Measurements from ENCODE around the gene ATP4B.
"Not testable (repeated sequence)": the region's sequence is repeated elsewhere in the genome, so short reads cannot be mapped to it uniquely, and the experiment has no call there.

The ATP4B gene

GRCh38 chr13:113630804-113631203 lies 27.2 kb downstream of the ATP4B start:
- no peaks in the 10 kb centered on the region for H3K27me3 Mint-ChIP-seq (ENCODE audit: low read depth)
- H3K36me3 Mint-ChIP-seq (ENCODE audit: low read depth) = peaks cover 45% of the 10 kb centered on the region
- DNase-seq (ENCODE audit: low spot score) = no peak
- H3K4me1 Mint-ChIP-seq (ENCODE audit: low read depth) = peaks cover 7% of the 10 kb centered on the region
- no peak overlapping the region for H3K4me3 Mint-ChIP-seq
- no peak overlapping the region for H3K27ac Mint-ChIP-seq
- no peaks in the 10 kb centered on the region for H3K9me3 Mint-ChIP-seq

- Mint-ChIP-seq H3K36me3 (ENCODE audit: low read depth) (peaks cover 45% of the 10 kb centered on the region), H3K27ac (no peak overlapping the region)
Measured at GRCh38 chr13:113630296-113630695, 27.7 kb downstream of the ATP4B start.

GRCh38 chr13:113629866-113630265 lies 28.1 kb downstream of the ATP4B start:
- Mint-ChIP-seq H3K4me3 (no peak overlapping the region), H3K36me3 (ENCODE audit: low read depth) (peaks cover 47% of the 10 kb centered on the region), H3K9me3 (no peaks in the 10 kb centered on the region), H3K27me3 (ENCODE audit: low read depth) (no peaks in the 10 kb centered on the region), H3K4me1 (ENCODE audit: low read depth) (peaks cover 7% of the 10 kb centered on the region), H3K27ac (no peak overlapping the region)
- DNase-seq (ENCODE audit: low spot score) = no peak

More at GRCh38 chr13:113630296-113630695, 27.7 kb downstream of the ATP4B start:
- H3K9me3 Mint-ChIP-seq = no peaks in the 10 kb centered on the region
- H3K4me1 Mint-ChIP-seq (ENCODE audit: low read depth) = peaks cover 7% of the 10 kb centered on the region
- H3K27me3 Mint-ChIP-seq (ENCODE audit: low read depth) = no peaks in the 10 kb centered on the region
- no peak overlapping the region for H3K4me3 Mint-ChIP-seq
- DNase-seq (ENCODE audit: low spot score) = no peak

GRCh38 chr13:113628291-113629270 lies 29.4 kb downstream of the ATP4B start:
- H3K27ac Mint-ChIP-seq = no peak overlapping the region
- H3K4me1 Mint-ChIP-seq (ENCODE audit: low read depth) = peaks cover 2% of the 10 kb centered on the region
- H3K27me3 Mint-ChIP-seq (ENCODE audit: low read depth) = no peaks in the 10 kb centered on the region
- DNase-seq (ENCODE audit: low spot score) = no peak
- no peak overlapping the region for H3K4me3 Mint-ChIP-seq
- peaks cover 43% of the 10 kb centered on the region for H3K36me3 Mint-ChIP-seq (ENCODE audit: low read depth)
- H3K9me3 Mint-ChIP-seq = no peaks in the 10 kb centered on the region

- no peak overlapping the region for H3K4me3 Mint-ChIP-seq
- H3K4me1 Mint-ChIP-seq (ENCODE audit: low read depth) = peaks cover 2% of the 10 kb centered on the region
- DNase-seq (ENCODE audit: low spot score) = no peak
- H3K27ac Mint-ChIP-seq = no peak overlapping the region
- H3K9me3 Mint-ChIP-seq = no peaks in the 10 kb centered on the region
- peaks cover 41% of the 10 kb centered on the region for H3K36me3 Mint-ChIP-seq (ENCODE audit: low read depth)
- no peaks in the 10 kb centered on the region for H3K27me3 Mint-ChIP-seq (ENCODE audit: low read depth)
Measured at GRCh38 chr13:113627136-113627535, 30.9 kb downstream of the ATP4B start.

GRCh38 chr13:113625965-113626721 lies 31.9 kb downstream of the ATP4B start:
- Mint-ChIP-seq H3K4me1 (ENCODE audit: low read depth) (peaks cover 2% of the 10 kb centered on the region), H3K27ac (no peak overlapping the region), H3K4me3 (no peak overlapping the region), H3K9me3 (no peaks in the 10 kb centered on the region), H3K36me3 (ENCODE audit: low read depth) (peaks cover 43% of the 10 kb centered on the region), H3K27me3 (ENCODE audit: low read depth) (no peaks in the 10 kb centered on the region)
- DNase-seq (ENCODE audit: low spot score) = no peak

GRCh38 chr13:113624640-113625304 lies 33.2 kb downstream of the ATP4B start:
- not testable (repeated sequence) for H3K4me3 Mint-ChIP-seq; H3K9me3 Mint-ChIP-seq; H3K27me3 Mint-ChIP-seq (ENCODE audit: low read depth); H3K4me1 Mint-ChIP-seq (ENCODE audit: low read depth); DNase-seq (ENCODE audit: low spot score); H3K27ac Mint-ChIP-seq
- peaks cover 43% of the 10 kb centered on the region for H3K36me3 Mint-ChIP-seq (ENCODE audit: low read depth)

- no peak overlapping the region for H3K4me3 Mint-ChIP-seq
- H3K27me3 Mint-ChIP-seq (ENCODE audit: low read depth) = no peaks in the 10 kb centered on the region
- no peak for DNase-seq (ENCODE audit: low spot score)
- H3K9me3 Mint-ChIP-seq = no peaks in the 10 kb centered on the region
- peaks cover 40% of the 10 kb centered on the region for H3K36me3 Mint-ChIP-seq (ENCODE audit: low read depth)
- H3K27ac Mint-ChIP-seq = no peak overlapping the region
- H3K4me1 Mint-ChIP-seq (ENCODE audit: low read depth) = peaks cover 2% of the 10 kb centered on the region
Measured at GRCh38 chr13:113624235-113624587, 33.8 kb downstream of the ATP4B start.

GRCh38 chr13:113623491-113624234 lies 34.3 kb downstream of the ATP4B start:
- H3K27me3 Mint-ChIP-seq (ENCODE audit: low read depth) = no peaks in the 10 kb centered on the region
- no peak overlapping the region for H3K4me3 Mint-ChIP-seq
- H3K9me3 Mint-ChIP-seq = no peaks in the 10 kb centered on the region
- no peak for DNase-seq (ENCODE audit: low spot score)
- no peak overlapping the region for H3K27ac Mint-ChIP-seq
- H3K4me1 Mint-ChIP-seq (ENCODE audit: low read depth) = peaks cover 2% of the 10 kb centered on the region
- peaks cover 40% of the 10 kb centered on the region for H3K36me3 Mint-ChIP-seq (ENCODE audit: low read depth)

- H3K4me1 Mint-ChIP-seq (ENCODE audit: low read depth) = peaks cover 2% of the 10 kb centered on the region
- H3K36me3 Mint-ChIP-seq (ENCODE audit: low read depth) = peaks cover 40% of the 10 kb centered on the region
- DNase-seq (ENCODE audit: low spot score) = no peak
- no peak overlapping the region for H3K4me3 Mint-ChIP-seq
- no peaks in the 10 kb centered on the region for H3K27me3 Mint-ChIP-seq (ENCODE audit: low read depth)
- no peak overlapping the region for H3K27ac Mint-ChIP-seq
- H3K9me3 Mint-ChIP-seq = no peaks in the 10 kb centered on the region
Measured at GRCh38 chr13:113622791-113623490, 35.1 kb downstream of the ATP4B start.

- H3K4me3 Mint-ChIP-seq; H3K9me3 Mint-ChIP-seq; H3K4me1 Mint-ChIP-seq (ENCODE audit: low read depth); DNase-seq (ENCODE audit: low spot score); H3K27ac Mint-ChIP-seq; H3K27me3 Mint-ChIP-seq (ENCODE audit: low read depth): not testable (repeated sequence)
- peaks cover 36% of the 10 kb centered on the region for H3K36me3 Mint-ChIP-seq (ENCODE audit: low read depth)
Measured at GRCh38 chr13:113621986-113622550, 35.9 kb downstream of the ATP4B start.

GRCh38 chr13:113621498-113621897 lies 36.5 kb downstream of the ATP4B start:
- peaks cover 32% of the 10 kb centered on the region for H3K36me3 Mint-ChIP-seq (ENCODE audit: low read depth)
- not testable (repeated sequence) for DNase-seq (ENCODE audit: low spot score); H3K9me3 Mint-ChIP-seq; H3K4me1 Mint-ChIP-seq (ENCODE audit: low read depth); H3K4me3 Mint-ChIP-seq; H3K27me3 Mint-ChIP-seq (ENCODE audit: low read depth); H3K27ac Mint-ChIP-seq

GRCh38 chr13:113621046-113621445 lies 37.0 kb downstream of the ATP4B start:
- Mint-ChIP-seq H3K27ac (no peak overlapping the region), H3K4me1 (ENCODE audit: low read depth) (no peaks in the 10 kb centered on the region)

More at GRCh38 chr13:113621046-113621445, 37.0 kb downstream of the ATP4B start:
- DNase-seq (ENCODE audit: low spot score) = no peak
- Mint-ChIP-seq H3K9me3 (no peaks in the 10 kb centered on the region), H3K4me3 (no peak overlapping the region), H3K36me3 (ENCODE audit: low read depth) (peaks cover 28% of the 10 kb centered on the region), H3K27me3 (ENCODE audit: low read depth) (no peaks in the 10 kb centered on the region)

Measured in T-helper 2 cell treated with Interferon-gamma antibody and Interleukin-4, amounts not matched to agents 5 μg/mL and 100 μg/mL, for 36 hours (primary cell).